GM23338 (cell line): ENCODE results near the gene SCML1. TPM values are rescaled to one million over a fixed set of nuclear protein-coding genes. Genes with fewer than 3 reads are reported as not detected.

Experiments
- ATAC-seq: fragments of 200-7000 bp; cut with Tn5 transposase; 3 replicates; pipeline ENCODE4 v1.9.1; 2020
- DNase-seq: peaks from one replicate; pipeline ENCODE4 v3.0.0-alpha.2; 2015; ENCODE audit warnings: low spot score
- H2AFZ ChIP-seq: fragments of 200-600 bp; sonication (generic); 2 replicates; pipeline ENCODE4 v1.8.0; 2016; ENCODE audit warnings: antibody characterized with exemption, mild to moderate bottlenecking, moderate library complexity
- H3F3A ChIP-seq: fragments of 200-600 bp; sonication (generic); replicated peaks from 2 replicates; pipeline ENCODE4 v1.8.0; 2017; ENCODE audit warnings: antibody characterized with exemption, mixed run types, low read depth
- H3K27ac ChIP-seq: fragments of 200-600 bp; sonication (generic); 2 replicates; pipeline ENCODE4 v1.6.1; 2016; ENCODE audit warnings: low read depth
- H3K27me3 ChIP-seq: fragments of 200-600 bp; sonication (generic); 2 replicates; pipeline ENCODE4 v1.8.0; 2016; ENCODE audit warnings: mild to moderate bottlenecking, mixed run types, moderate library complexity; ENCODE audit not compliant: insufficient read depth
- H3K36me3 ChIP-seq: fragments of 200-600 bp; sonication (generic); 2 replicates; pipeline ENCODE4 v1.8.0; 2016; ENCODE audit warnings: mild to moderate bottlenecking; ENCODE audit not compliant: insufficient read depth
- H3K4me1 ChIP-seq: fragments of 200-600 bp; sonication (generic); 2 replicates; pipeline ENCODE4 v1.8.0; 2016; ENCODE audit warnings: mild to moderate bottlenecking, moderate library complexity; ENCODE audit not compliant: insufficient read depth
- H3K4me2 ChIP-seq: fragments of 200-600 bp; sonication (generic); 2 replicates; pipeline ENCODE4 v1.7.1; 2017; ENCODE audit warnings: mixed run types
- H3K4me3 ChIP-seq: fragments of 200-600 bp; sonication (generic); 2 replicates; pipeline ENCODE4 v1.6.1; 2016; ENCODE audit warnings: mixed run types
- H3K79me2 ChIP-seq: fragments of 200-600 bp; sonication (generic); replicated peaks from 2 replicates; pipeline ENCODE4 v1.8.0; 2017; ENCODE audit warnings: mild to moderate bottlenecking; ENCODE audit not compliant: insufficient read depth
- H3K9me2 ChIP-seq: fragments of 200-600 bp; sonication (generic); 2 replicates; pipeline ENCODE4 v1.8.0; 2017; ENCODE audit not compliant: insufficient read depth
- H4K20me1 ChIP-seq: fragments of 200-600 bp; sonication (generic); replicated peaks from 2 replicates; pipeline ENCODE4 v1.8.0; 2017; ENCODE audit warnings: mild to moderate bottlenecking; ENCODE audit not compliant: insufficient read depth
- H3K27ac Mint-ChIP-seq: 2 replicates; pipeline ENCODE4 v1.8.0; 2020; ENCODE audit warnings: inconsistent platforms, mild to moderate bottlenecking, moderate library complexity, mixed read lengths
- H3K27me3 Mint-ChIP-seq: 3 replicates; pipeline ENCODE4 v1.8.0; 2022; ENCODE audit warnings: low read depth, mild to moderate bottlenecking, moderate library complexity, mixed read lengths, inconsistent platforms; ENCODE audit not compliant: insufficient read depth, poor library complexity
- H3K36me3 Mint-ChIP-seq: 3 replicates; pipeline ENCODE4 v1.8.0; 2021; ENCODE audit warnings: low read depth, mild to moderate bottlenecking, inconsistent platforms, moderate library complexity, mixed read lengths
- H3K4me1 Mint-ChIP-seq: 3 replicates; pipeline ENCODE4 v1.8.0; 2020; ENCODE audit warnings: mild to moderate bottlenecking, inconsistent platforms, mixed read lengths
- H3K4me3 Mint-ChIP-seq: 3 replicates; pipeline ENCODE4 v1.8.0; 2021; ENCODE audit warnings: moderate library complexity, mild to moderate bottlenecking, inconsistent platforms, mixed read lengths
- H3K9me3 Mint-ChIP-seq: 3 replicates; pipeline ENCODE4 v1.8.0; 2020; ENCODE audit warnings: moderate library complexity, mild to moderate bottlenecking, inconsistent platforms, mixed read lengths
- CREB1 ChIP-seq: fragments of 250-450 bp; sonication (Bioruptor Pico); IDR thresholded peaks from 2 replicates; pipeline ENCODE4 v1.5.0; 2020; ENCODE audit warnings: low read depth, mild to moderate bottlenecking, moderate library complexity
- ETS1 ChIP-seq: IDR thresholded peaks from 2 replicates; pipeline ENCODE4 v1.6.1; 2016; ENCODE audit warnings: antibody characterized with exemption
- EZH2 ChIP-seq: fragments of 200-600 bp; sonication (generic); IDR thresholded peaks from one replicate; pipeline ENCODE4 v1.8.0; 2017; ENCODE audit warnings: antibody characterized with exemption, mild to moderate bottlenecking, low read depth; ENCODE audit not compliant: unreplicated experiment
- EZH2phosphoT487 ChIP-seq: fragments of 200-600 bp; sonication (generic); IDR thresholded peaks from one replicate; pipeline ENCODE4 v1.8.1; 2018; ENCODE audit warnings: antibody characterized with exemption; ENCODE audit not compliant: unreplicated experiment
- JUNB ChIP-seq: IDR thresholded peaks from one replicate; pipeline ENCODE4 v1.6.1; 2016; ENCODE audit warnings: antibody characterized with exemption; ENCODE audit not compliant: unreplicated experiment
- NANOG ChIP-seq: IDR thresholded peaks from 2 replicates; pipeline ENCODE4 v1.6.1; 2016; ENCODE audit warnings: antibody characterized with exemption, borderline replicate concordance
- STAT1 ChIP-seq: IDR thresholded peaks from one replicate; pipeline ENCODE4 v1.6.1; 2016; ENCODE audit warnings: antibody characterized with exemption; ENCODE audit not compliant: unreplicated experiment
- polyA plus RNA-seq: library from polyadenylated mRNA; unstranded; fragments of >200 nt; fragmentation: Nextera tagmentation; extraction: Ambion mirVana; gene quantifications from 2 replicates; pipeline ENCODE4 v1.2.1, GENCODE V29; 2016
- total RNA-seq: library from RNA; depleted of rRNA; stranded (reverse); fragments of >200 nt; shearing (Covaris generic); gene quantifications from 2 replicates; pipeline ENCODE4 v1.2.3, GENCODE V29; 2014
- TF ChIP-seq, protein P1 (sequence below): fragments of 250-450 bp; sonication (Bioruptor Pico); IDR thresholded peaks from 2 replicates; pipeline ENCODE4 v1.5.0; 2020; ENCODE audit warnings: mild to moderate bottlenecking, moderate library complexity
- TF ChIP-seq, protein P2 (sequence below): IDR thresholded peaks from one replicate; pipeline ENCODE4 v1.6.1; 2018; ENCODE audit warnings: antibody characterized with exemption; ENCODE audit not compliant: unreplicated experiment

The SCML1 gene
- total and polyA plus RNA-seq, 2 experiments from 2014 or later: 5.4 to 6.4 TPM

DNA sequence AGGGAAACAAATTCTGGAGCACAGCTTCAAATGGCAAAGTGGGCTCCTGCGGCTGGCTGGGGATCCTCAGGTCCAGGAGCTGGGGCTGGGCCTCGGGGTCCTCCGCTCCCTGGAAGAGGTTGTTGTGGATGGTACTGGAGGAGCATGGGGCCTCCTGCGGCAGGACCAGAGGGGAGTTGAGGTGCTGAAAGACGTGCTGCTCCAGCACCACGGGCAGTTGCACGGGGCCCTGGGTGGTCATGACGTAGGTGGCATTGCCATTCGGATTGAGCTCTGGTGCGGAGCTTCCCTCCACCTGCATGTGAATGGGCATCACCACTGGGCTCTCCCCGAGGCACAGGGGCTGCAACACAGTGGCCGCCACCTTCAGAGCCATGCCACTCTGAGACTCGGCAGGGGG is 64.1 kb downstream of the SCML1 start:
- Histone ChIP-seq H3K79me2 (no peaks in the 10 kb centered on the region), H3K4me1 (no peaks in the 10 kb centered on the region), H3K36me3 (no peaks in the 10 kb centered on the region), H3K27me3 (no peaks in the 10 kb centered on the region), H3K9me2 (no peaks in the 10 kb centered on the region), H2AFZ (no peak overlapping the region), H3K4me3 (no peak overlapping the region), H3K27ac (no peak overlapping the region), H3K4me2 (no peak overlapping the region), H4K20me1 (no peaks in the 10 kb centered on the region), H3F3A (no peaks in the 10 kb centered on the region)
- Mint-ChIP-seq H3K27me3 (peaks cover 4% of the 10 kb centered on the region), H3K27ac (no peak overlapping the region), H3K9me3 (no peaks in the 10 kb centered on the region), H3K4me3 (no peak overlapping the region), H3K4me1 (no peaks in the 10 kb centered on the region), H3K36me3 (no peaks in the 10 kb centered on the region)
- ATAC-seq (no peak), DNase-seq (no peak)
- no peak for TF ChIP-seq NANOG

GRCh38 chrX:17802756-17803155 is 65.5 kb downstream of the SCML1 start:
- Histone ChIP-seq H3K4me1 (no peaks in the 10 kb centered on the region), H3K9me2 (no peaks in the 10 kb centered on the region), H3K36me3 (no peaks in the 10 kb centered on the region), H3K79me2 (no peaks in the 10 kb centered on the region), H4K20me1 (no peaks in the 10 kb centered on the region), H3K4me2 (no peak overlapping the region), H2AFZ (no peak overlapping the region), H3K4me3 (no peak overlapping the region), H3F3A (no peaks in the 10 kb centered on the region), H3K27ac (no peak overlapping the region), H3K27me3 (no peaks in the 10 kb centered on the region)
- no peaks in the 10 kb centered on the region for H3K36me3 Mint-ChIP-seq
- no peak overlapping the region for H3K27ac Mint-ChIP-seq
- no peaks in the 10 kb centered on the region for H3K9me3 Mint-ChIP-seq
- ATAC-seq (no peak), DNase-seq (no peak)
- H3K27me3 Mint-ChIP-seq: peaks cover 4% of the 10 kb centered on the region
- TF ChIP-seq CREB1 (no peak), ETS1 (no peak), NANOG (no peak), JUNB (no peak), EZH2 (no peak), EZH2phosphoT487 (no peak), STAT1 (no peak)
- TF ChIP-seq, protein P1, sequence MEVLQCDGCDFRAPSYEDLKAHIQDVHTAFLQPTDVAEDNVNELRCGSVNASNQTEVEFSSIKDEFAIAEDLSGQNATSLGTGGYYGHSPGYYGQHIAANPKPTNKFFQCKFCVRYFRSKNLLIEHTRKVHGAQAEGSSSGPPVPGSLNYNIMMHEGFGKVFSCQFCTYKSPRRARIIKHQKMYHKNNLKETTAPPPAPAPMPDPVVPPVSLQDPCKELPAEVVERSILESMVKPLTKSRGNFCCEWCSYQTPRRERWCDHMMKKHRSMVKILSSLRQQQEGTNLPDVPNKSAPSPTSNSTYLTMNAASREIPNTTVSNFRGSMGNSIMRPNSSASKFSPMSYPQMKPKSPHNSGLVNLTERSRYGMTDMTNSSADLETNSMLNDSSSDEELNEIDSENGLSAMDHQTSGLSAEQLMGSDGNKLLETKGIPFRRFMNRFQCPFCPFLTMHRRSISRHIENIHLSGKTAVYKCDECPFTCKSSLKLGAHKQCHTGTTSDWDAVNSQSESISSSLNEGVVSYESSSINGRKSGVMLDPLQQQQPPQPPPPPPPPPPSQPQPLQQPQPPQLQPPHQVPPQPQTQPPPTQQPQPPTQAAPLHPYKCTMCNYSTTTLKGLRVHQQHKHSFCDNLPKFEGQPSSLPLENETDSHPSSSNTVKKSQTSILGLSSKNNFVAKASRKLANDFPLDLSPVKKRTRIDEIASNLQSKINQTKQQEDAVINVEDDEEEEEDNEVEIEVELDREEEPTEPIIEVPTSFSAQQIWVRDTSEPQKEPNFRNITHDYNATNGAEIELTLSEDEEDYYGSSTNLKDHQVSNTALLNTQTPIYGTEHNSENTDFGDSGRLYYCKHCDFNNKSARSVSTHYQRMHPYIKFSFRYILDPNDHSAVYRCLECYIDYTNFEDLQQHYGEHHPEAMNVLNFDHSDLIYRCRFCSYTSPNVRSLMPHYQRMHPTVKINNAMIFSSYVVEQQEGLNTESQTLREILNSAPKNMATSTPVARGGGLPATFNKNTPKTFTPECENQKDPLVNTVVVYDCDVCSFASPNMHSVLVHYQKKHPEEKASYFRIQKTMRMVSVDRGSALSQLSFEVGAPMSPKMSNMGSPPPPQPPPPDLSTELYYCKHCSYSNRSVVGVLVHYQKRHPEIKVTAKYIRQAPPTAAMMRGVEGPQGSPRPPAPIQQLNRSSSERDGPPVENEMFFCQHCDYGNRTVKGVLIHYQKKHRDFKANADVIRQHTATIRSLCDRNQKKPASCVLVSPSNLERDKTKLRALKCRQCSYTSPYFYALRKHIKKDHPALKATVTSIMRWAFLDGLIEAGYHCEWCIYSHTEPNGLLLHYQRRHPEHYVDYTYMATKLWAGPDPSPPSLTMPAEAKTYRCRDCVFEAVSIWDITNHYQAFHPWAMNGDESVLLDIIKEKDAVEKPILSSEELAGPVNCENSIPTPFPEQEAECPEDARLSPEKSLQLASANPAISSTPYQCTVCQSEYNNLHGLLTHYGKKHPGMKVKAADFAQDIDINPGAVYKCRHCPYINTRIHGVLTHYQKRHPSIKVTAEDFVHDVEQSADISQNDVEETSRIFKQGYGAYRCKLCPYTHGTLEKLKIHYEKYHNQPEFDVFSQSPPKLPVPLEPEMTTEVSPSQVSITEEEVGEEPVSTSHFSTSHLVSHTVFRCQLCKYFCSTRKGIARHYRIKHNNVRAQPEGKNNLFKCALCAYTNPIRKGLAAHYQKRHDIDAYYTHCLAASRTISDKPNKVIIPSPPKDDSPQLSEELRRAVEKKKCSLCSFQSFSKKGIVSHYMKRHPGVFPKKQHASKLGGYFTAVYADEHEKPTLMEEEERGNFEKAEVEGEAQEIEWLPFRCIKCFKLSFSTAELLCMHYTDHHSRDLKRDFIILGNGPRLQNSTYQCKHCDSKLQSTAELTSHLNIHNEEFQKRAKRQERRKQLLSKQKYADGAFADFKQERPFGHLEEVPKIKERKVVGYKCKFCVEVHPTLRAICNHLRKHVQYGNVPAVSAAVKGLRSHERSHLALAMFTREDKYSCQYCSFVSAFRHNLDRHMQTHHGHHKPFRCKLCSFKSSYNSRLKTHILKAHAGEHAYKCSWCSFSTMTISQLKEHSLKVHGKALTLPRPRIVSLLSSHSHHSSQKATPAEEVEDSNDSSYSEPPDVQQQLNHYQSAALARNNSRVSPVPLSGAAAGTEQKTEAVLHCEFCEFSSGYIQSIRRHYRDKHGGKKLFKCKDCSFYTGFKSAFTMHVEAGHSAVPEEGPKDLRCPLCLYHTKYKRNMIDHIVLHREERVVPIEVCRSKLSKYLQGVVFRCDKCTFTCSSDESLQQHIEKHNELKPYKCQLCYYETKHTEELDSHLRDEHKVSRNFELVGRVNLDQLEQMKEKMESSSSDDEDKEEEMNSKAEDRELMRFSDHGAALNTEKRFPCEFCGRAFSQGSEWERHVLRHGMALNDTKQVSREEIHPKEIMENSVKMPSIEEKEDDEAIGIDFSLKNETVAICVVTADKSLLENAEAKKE: no peak
- TF ChIP-seq, protein P2, sequence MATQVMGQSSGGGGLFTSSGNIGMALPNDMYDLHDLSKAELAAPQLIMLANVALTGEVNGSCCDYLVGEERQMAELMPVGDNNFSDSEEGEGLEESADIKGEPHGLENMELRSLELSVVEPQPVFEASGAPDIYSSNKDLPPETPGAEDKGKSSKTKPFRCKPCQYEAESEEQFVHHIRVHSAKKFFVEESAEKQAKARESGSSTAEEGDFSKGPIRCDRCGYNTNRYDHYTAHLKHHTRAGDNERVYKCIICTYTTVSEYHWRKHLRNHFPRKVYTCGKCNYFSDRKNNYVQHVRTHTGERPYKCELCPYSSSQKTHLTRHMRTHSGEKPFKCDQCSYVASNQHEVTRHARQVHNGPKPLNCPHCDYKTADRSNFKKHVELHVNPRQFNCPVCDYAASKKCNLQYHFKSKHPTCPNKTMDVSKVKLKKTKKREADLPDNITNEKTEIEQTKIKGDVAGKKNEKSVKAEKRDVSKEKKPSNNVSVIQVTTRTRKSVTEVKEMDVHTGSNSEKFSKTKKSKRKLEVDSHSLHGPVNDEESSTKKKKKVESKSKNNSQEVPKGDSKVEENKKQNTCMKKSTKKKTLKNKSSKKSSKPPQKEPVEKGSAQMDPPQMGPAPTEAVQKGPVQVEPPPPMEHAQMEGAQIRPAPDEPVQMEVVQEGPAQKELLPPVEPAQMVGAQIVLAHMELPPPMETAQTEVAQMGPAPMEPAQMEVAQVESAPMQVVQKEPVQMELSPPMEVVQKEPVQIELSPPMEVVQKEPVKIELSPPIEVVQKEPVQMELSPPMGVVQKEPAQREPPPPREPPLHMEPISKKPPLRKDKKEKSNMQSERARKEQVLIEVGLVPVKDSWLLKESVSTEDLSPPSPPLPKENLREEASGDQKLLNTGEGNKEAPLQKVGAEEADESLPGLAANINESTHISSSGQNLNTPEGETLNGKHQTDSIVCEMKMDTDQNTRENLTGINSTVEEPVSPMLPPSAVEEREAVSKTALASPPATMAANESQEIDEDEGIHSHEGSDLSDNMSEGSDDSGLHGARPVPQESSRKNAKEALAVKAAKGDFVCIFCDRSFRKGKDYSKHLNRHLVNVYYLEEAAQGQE: no peak
- no peak overlapping the region for H3K4me3 Mint-ChIP-seq
- no peaks in the 10 kb centered on the region for H3K4me1 Mint-ChIP-seq
